ENCODE data around the gene HAUS3. TPM values are rescaled to one million over a fixed set of nuclear protein-coding genes. Genes with fewer than 3 reads are reported as not detected.

Gene HAUS3
- total and polyA plus RNA-seq, 10 of the 15 experiments (the other 5 are each of a cell fraction or from before 2014, with no cell fraction given): 4.2 to 23.9 (median 12.3) TPM

GRCh38 chr4:2246384-2247127, 4.6 kb upstream of the HAUS3 start:
- no TSS peak for BruUV-seq (replicated peaks)
- intact Hi-C loops (cut with micrococcal nuclease; ENCODE audit: unreplicated experiment): no loop called here

GRCh38 chr4:2245787-2246275, 3.9 kb upstream of the HAUS3 start:
- H4K20me1 ChIP-seq (ENCODE audit: control insufficient read depth, insufficient read depth): no peaks in the 10 kb centered on the region
- in situ Hi-C loops (cut with MboI) (no loop called here), intact Hi-C loops (cut with micrococcal nuclease; ENCODE audit: unreplicated experiment) (no loop called here)
- H3K36me3 ChIP-seq (ENCODE audit: control insufficient read depth in 2 of 2, insufficient read depth in 2 of 2, low read length in 1 of 2): no peaks in the 10 kb centered on the region
- BruUV-seq (replicated peaks): no TSS peak
- ChIA-PET POLR2A (no interaction called here), SMC1A (ENCODE audit: uncharacterized antibody, unreplicated experiment) (no interaction called here), RAD21 (ENCODE audit: unreplicated experiment) (no interaction called here), CTCF (no interaction called here)
- H3K9me3 ChIP-seq (replicated peaks; ENCODE audit: control insufficient read depth, insufficient read depth, low read length): no peaks in the 10 kb centered on the region
- no peaks in the 10 kb centered on the region for H3K27me3 ChIP-seq (replicated peaks in 1 of 2; ENCODE audit: control insufficient read depth in 2 of 2, insufficient read depth in 2 of 2, low read length in 1 of 2)
- no peak overlapping the region for H3K4me3 ChIP-seq
- no peak overlapping the region for H2AFZ ChIP-seq (ENCODE audit: control insufficient read depth, low read depth, low read length)
- H3K4me2 ChIP-seq (ENCODE audit: control insufficient read depth, insufficient read depth): no peak overlapping the region
- DNase-seq (ENCODE audit: low read depth, low spot score) (no peak), FAIRE-seq (no peak), ATAC-seq (no peak)
- H3K9ac ChIP-seq (ENCODE audit: control insufficient read depth, insufficient read depth, low read length): no peak overlapping the region
- peaks cover 10% of the 10 kb centered on the region for H3K79me2 ChIP-seq (ENCODE audit: control insufficient read depth, insufficient read depth, low read length)
- 64% methylated on average over 7 of the region's 7 CpGs for WGBS (ENCODE audit: insufficient coverage, insufficient replicate concordance, low lambda C conversion rate, missing lambda C conversion rate)
- peaks cover 6% of the 10 kb centered on the region; the same call in 1 of the 2 replicates for H3K4me1 ChIP-seq (ENCODE audit: control insufficient read depth, insufficient read depth, low read length)
- no peak overlapping the region for H3K27ac ChIP-seq (ENCODE audit: control insufficient read depth, insufficient read depth)
- TF ChIP-seq ZNF384 (IDR thresholded peaks at IDR 0.05; ENCODE audit: borderline replicate concordance, low read depth, low read length): no peak
- TF ChIP-seq CREM (IDR thresholded peaks at IDR 0.05; ENCODE audit: low read depth): no peak
- TF ChIP-seq ZNF622 (IDR thresholded peaks at IDR 0.05): no peak
- no peak for TF ChIP-seq SRF (IDR thresholded peaks at IDR 0.05; ENCODE audit: low read depth in 2 of 2, low read length in 2 of 2)
- TF ChIP-seq YBX1 (IDR thresholded peaks at IDR 0.05): no peak
- no peak for TF ChIP-seq PML (IDR thresholded peaks at IDR 0.05; ENCODE audit: low read length)
- no peak for TF ChIP-seq KAT2A (conservative IDR thresholded peaks at IDR 0.05; ENCODE audit: control insufficient read depth, low read depth, low read length)
- no peak for TF ChIP-seq POU2F2 (IDR thresholded peaks at IDR 0.05; ENCODE audit: borderline replicate concordance, low read depth, low read length)
- TF ChIP-seq SIX5 (IDR thresholded peaks at IDR 0.05; ENCODE audit: low read depth, low read length, severe bottlenecking): no peak
- TF ChIP-seq CEBPB (IDR thresholded peaks at IDR 0.05; ENCODE audit: borderline replicate concordance in 1 of 2, low read depth in 2 of 2, low read length in 2 of 2): no peak
- no peak for TF ChIP-seq IKZF1 (conservative IDR thresholded peaks at IDR 0.05)
- TF ChIP-seq E2F8 (IDR thresholded peaks at IDR 0.05; ENCODE audit: low read depth, partially characterized antibody): no peak
- no peak for TF ChIP-seq USF1 (IDR thresholded peaks at IDR 0.05; ENCODE audit: borderline replicate concordance, extremely low read length, insufficient read depth, low read depth, low read length)

More at GRCh38 chr4:2246384-2247127, 4.6 kb upstream of the HAUS3 start:
- Histone ChIP-seq H3K36me3 (ENCODE audit: control insufficient read depth in 2 of 2, insufficient read depth in 2 of 2, low read length in 1 of 2) (no peaks in the 10 kb centered on the region), H4K20me1 (ENCODE audit: control insufficient read depth, insufficient read depth) (no peaks in the 10 kb centered on the region), H3K4me1 (ENCODE audit: control insufficient read depth, insufficient read depth, low read length) (peaks cover 6% of the 10 kb centered on the region; the same call in 1 of the 2 replicates), H3K27me3 (replicated peaks in 1 of 2; ENCODE audit: control insufficient read depth in 2 of 2, insufficient read depth in 2 of 2, low read length in 1 of 2) (no peaks in the 10 kb centered on the region), H3K4me3 (no peak overlapping the region), H3K9me3 (replicated peaks; ENCODE audit: control insufficient read depth, insufficient read depth, low read length) (no peaks in the 10 kb centered on the region), H3K4me2 (ENCODE audit: control insufficient read depth, insufficient read depth) (no peak overlapping the region), H3K9ac (ENCODE audit: control insufficient read depth, insufficient read depth, low read length) (no peak overlapping the region), H3K79me2 (ENCODE audit: control insufficient read depth, insufficient read depth, low read length) (peaks cover 3% of the 10 kb centered on the region), H2AFZ (ENCODE audit: control insufficient read depth, low read depth, low read length) (no peak overlapping the region), H3K27ac (ENCODE audit: control insufficient read depth, insufficient read depth) (no peak overlapping the region)
- ChIA-PET POLR2A (no interaction called here), RAD21 (ENCODE audit: unreplicated experiment) (no interaction called here), SMC1A (ENCODE audit: uncharacterized antibody, unreplicated experiment) (no interaction called here), CTCF (no interaction called here)
- WGBS (ENCODE audit: insufficient coverage, insufficient replicate concordance, low lambda C conversion rate, missing lambda C conversion rate): 76% methylated on average over 19 of the region's 19 CpGs
- DNase-seq (ENCODE audit: low read depth, low spot score): no peak
- ATAC-seq: no peak
- TF ChIP-seq POLR2A (IDR thresholded peaks at IDR 0.05; ENCODE audit: low read depth, low read length) (peak; percentile 58; the same call in 1 of the 2 replicates), NRF1 (conservative IDR thresholded peaks at IDR 0.05; ENCODE audit: low read depth, low read length) (no peak)
- no peak for FAIRE-seq
- in situ Hi-C loops (cut with MboI): no loop called here

Measured in GM12878 (cell line).